Panc1 (cell line): ENCODE results near the gene CLEC20A. TPM values are rescaled to one million over a fixed set of nuclear protein-coding genes. Genes with fewer than 3 reads are reported as not detected.

Source experiments
- ATAC-seq: fragments of 200-7000 bp; cut with Tn5 transposase; 2 replicates; pipeline ENCODE4 v1.9.1; 2020; ENCODE audit warnings: mild to moderate bottlenecking, moderate library complexity
- BruUV-seq: library from RNA; stranded (reverse); fragments of 400-500 nt; replicated peaks from 2 replicates; lab custom pipeline; 2021; lab: Mats Ljungman, UMichigan
- CTCF ChIA-PET: fragments of 300-600 bp; sonication (Branson Sonifier 250); formaldehyde crosslinking; loops from one replicate; lab custom pipeline; 2022; ENCODE audit warnings: antibody characterized with exemption; lab: Charles Lee
- POLR2A ChIA-PET: fragments of 300-600 bp; sonication (Branson Sonifier 250); formaldehyde crosslinking; loops from one replicate; lab custom pipeline; 2022; ENCODE audit warnings: antibody characterized with exemption; lab: Charles Lee
- DNase-seq: peaks from one replicate; pipeline ENCODE4 v3.0.0-alpha.2; 2010; ENCODE audit warnings: low read depth, low spot score
- H3K27ac ChIP-seq: 2 replicates; pipeline ENCODE4 v1.5.1; 2011; ENCODE audit warnings: mild to moderate bottlenecking, low read length, inconsistent platforms
- H3K27me3 ChIP-seq: fragments of 200-500 bp; sonication (Bioruptor generic); 2 replicates; pipeline ENCODE4 v1.6.0; 2014; ENCODE audit warnings: low read length, inconsistent platforms; ENCODE audit not compliant: control insufficient read depth, insufficient read depth
- H3K36me3 ChIP-seq: fragments of 200-500 bp; sonication (Bioruptor generic); 2 replicates; pipeline ENCODE4 v1.5.1; 2014; ENCODE audit warnings: inconsistent platforms, mild to moderate bottlenecking, low read length, moderate library complexity; ENCODE audit not compliant: control insufficient read depth, insufficient read depth
- H3K4me1 ChIP-seq: 2 replicates; pipeline ENCODE4 v1.5.1; 2011; ENCODE audit warnings: inconsistent platforms, mild to moderate bottlenecking, low read length, moderate library complexity; ENCODE audit not compliant: control insufficient read depth, insufficient read depth
- H3K4me3 ChIP-seq, 2 experiments: 2 replicates each; pipeline ENCODE4 v1.5.1; 2011 to 2012; ENCODE audit warnings: low read depth in 2 of 2, low read length in 2 of 2, mild to moderate bottlenecking in 2 of 2, inconsistent platforms in 1 of 2, moderate library complexity in 1 of 2
- H3K9me3 ChIP-seq: fragments of 200-500 bp; sonication (Bioruptor generic); 2 replicates; pipeline ENCODE4 v1.5.1; 2014; ENCODE audit warnings: low read depth, mild to moderate bottlenecking, inconsistent platforms, low read length, moderate library complexity; ENCODE audit not compliant: control insufficient read depth, insufficient read depth
- POLR2AphosphoS5 ChIP-seq: IDR thresholded peaks from 2 replicates; pipeline ENCODE4 v1.6.1; 2012; ENCODE audit warnings: mild to moderate bottlenecking, low read depth, low read length, moderate library complexity
- SIN3A ChIP-seq: IDR thresholded peaks from 2 replicates; pipeline ENCODE4 v1.6.1; 2012; ENCODE audit warnings: low read depth, mild to moderate bottlenecking, low read length, moderate library complexity, borderline replicate concordance; ENCODE audit not compliant: insufficient read depth
- TCF7L2 ChIP-seq: IDR thresholded peaks from 2 replicates; pipeline ENCODE4 v1.6.1; 2011; ENCODE audit warnings: mild to moderate bottlenecking, low read depth, low read length, inconsistent platforms
- in situ Hi-C: cut with HindIII; loops from 2 replicates; pipeline ENCODE4 v1.10.0; 2016; ENCODE audit warnings: low sequenced_read_pairs, low pct_unique_long_range_greater_than_20kb
- intact Hi-C: fragments of 100-400 bp; cut with micrococcal nuclease; formaldehyde crosslinking; loops from one replicate; pipeline ENCODE4 v1.10.0; 2022; ENCODE audit not compliant: unreplicated experiment
- total RNA-seq: library from RNA; stranded (reverse); gene quantifications from one replicate; pipeline ENCODE4 v1.2.1, GENCODE V29; 2021; ENCODE audit not compliant: unreplicated experiment
- TF ChIP-seq, protein P1 (sequence below): fragments of 450-650 bp; IDR thresholded peaks from 2 replicates; pipeline ENCODE4 v1.5.1; 2017; ENCODE audit warnings: mild to moderate bottlenecking
- TF ChIP-seq, protein P2 (sequence below), 2 experiments: IDR thresholded peaks; 2 replicates each; pipeline ENCODE4 v1.6.1; 2011 to 2012; ENCODE audit warnings: low read depth in 2 of 2, control low read depth in 1 of 2, low read length in 1 of 2, mild to moderate bottlenecking in 1 of 2, moderate library complexity in 1 of 2; ENCODE audit not compliant: insufficient read depth in 1 of 2

Gene CLEC20A
- total RNA-seq, 1 experiment from 2014 or later = not detected

GRCh38 chr1:178532392-178532791, 35.6 kb upstream of the CLEC20A start:
- no TSS peak for BruUV-seq
- H3K4me1 ChIP-seq = peaks cover 14% of the 10 kb centered on the region
- intact Hi-C loops = loop anchor here (5.0 kb wide), 2 partner anchors 225 to 355 kb away; no protein-coding TSS in a partner anchor
- H3K9me3 ChIP-seq = no peaks in the 10 kb centered on the region
- ATAC-seq = peak; percentile 78
- in situ Hi-C loops = no loop called here
- DNase-seq = no peak
- no peaks in the 10 kb centered on the region for H3K27me3 ChIP-seq
- POLR2A ChIA-PET = no interaction called here
- H3K27ac ChIP-seq = no peak overlapping the region
- H3K36me3 ChIP-seq = no peaks in the 10 kb centered on the region
- CTCF ChIA-PET = interaction anchor here (0.7 kb wide), 1 partner anchor 1169 kb away, joined by 3 read pairs; no protein-coding TSS in a partner anchor
- no peak for TF ChIP-seq SIN3A
- TF ChIP-seq, protein P1, sequence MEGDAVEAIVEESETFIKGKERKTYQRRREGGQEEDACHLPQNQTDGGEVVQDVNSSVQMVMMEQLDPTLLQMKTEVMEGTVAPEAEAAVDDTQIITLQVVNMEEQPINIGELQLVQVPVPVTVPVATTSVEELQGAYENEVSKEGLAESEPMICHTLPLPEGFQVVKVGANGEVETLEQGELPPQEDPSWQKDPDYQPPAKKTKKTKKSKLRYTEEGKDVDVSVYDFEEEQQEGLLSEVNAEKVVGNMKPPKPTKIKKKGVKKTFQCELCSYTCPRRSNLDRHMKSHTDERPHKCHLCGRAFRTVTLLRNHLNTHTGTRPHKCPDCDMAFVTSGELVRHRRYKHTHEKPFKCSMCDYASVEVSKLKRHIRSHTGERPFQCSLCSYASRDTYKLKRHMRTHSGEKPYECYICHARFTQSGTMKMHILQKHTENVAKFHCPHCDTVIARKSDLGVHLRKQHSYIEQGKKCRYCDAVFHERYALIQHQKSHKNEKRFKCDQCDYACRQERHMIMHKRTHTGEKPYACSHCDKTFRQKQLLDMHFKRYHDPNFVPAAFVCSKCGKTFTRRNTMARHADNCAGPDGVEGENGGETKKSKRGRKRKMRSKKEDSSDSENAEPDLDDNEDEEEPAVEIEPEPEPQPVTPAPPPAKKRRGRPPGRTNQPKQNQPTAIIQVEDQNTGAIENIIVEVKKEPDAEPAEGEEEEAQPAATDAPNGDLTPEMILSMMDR = peak; percentile 96
- H3K4me3 ChIP-seq = no peak overlapping the region

DNA sequence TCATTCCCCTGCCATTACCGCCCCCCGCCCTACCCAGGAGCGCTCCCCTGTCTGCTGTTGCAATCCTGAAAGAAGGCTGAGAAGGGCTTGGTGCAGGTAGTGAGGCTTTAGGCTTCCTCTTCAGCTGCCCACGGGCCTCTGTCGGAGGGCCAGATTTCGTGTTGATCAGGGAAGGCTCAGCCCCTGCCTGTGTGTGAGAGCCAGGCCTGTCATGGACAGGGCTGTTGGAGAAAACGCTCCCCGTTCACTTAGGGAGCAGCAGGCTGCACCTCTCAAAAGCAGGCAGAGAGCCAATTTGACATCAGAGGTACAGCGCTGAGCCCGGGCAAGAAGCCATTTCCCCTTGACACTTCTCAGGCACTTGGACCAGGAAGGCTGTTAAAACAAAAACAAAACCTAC, 35.1 kb upstream of the CLEC20A start:
- intact Hi-C loops = loop anchor here (5.0 kb wide), 2 partner anchors 225 to 355 kb away; no protein-coding TSS in a partner anchor
- ChIA-PET CTCF (no interaction called here), POLR2A (no interaction called here)
- no peaks in the 10 kb centered on the region for H3K36me3 ChIP-seq
- no peak overlapping the region for H3K4me3 ChIP-seq
- H3K27ac ChIP-seq = no peak overlapping the region
- DNase-seq (no peak), ATAC-seq (0 out of 2 replicates have a peak, but pooled peaks have one; percentile 15)
- H3K27me3 ChIP-seq = no peaks in the 10 kb centered on the region
- H3K9me3 ChIP-seq = no peaks in the 10 kb centered on the region
- BruUV-seq = no TSS peak
- in situ Hi-C loops = no loop called here
- TF ChIP-seq, protein P2, sequence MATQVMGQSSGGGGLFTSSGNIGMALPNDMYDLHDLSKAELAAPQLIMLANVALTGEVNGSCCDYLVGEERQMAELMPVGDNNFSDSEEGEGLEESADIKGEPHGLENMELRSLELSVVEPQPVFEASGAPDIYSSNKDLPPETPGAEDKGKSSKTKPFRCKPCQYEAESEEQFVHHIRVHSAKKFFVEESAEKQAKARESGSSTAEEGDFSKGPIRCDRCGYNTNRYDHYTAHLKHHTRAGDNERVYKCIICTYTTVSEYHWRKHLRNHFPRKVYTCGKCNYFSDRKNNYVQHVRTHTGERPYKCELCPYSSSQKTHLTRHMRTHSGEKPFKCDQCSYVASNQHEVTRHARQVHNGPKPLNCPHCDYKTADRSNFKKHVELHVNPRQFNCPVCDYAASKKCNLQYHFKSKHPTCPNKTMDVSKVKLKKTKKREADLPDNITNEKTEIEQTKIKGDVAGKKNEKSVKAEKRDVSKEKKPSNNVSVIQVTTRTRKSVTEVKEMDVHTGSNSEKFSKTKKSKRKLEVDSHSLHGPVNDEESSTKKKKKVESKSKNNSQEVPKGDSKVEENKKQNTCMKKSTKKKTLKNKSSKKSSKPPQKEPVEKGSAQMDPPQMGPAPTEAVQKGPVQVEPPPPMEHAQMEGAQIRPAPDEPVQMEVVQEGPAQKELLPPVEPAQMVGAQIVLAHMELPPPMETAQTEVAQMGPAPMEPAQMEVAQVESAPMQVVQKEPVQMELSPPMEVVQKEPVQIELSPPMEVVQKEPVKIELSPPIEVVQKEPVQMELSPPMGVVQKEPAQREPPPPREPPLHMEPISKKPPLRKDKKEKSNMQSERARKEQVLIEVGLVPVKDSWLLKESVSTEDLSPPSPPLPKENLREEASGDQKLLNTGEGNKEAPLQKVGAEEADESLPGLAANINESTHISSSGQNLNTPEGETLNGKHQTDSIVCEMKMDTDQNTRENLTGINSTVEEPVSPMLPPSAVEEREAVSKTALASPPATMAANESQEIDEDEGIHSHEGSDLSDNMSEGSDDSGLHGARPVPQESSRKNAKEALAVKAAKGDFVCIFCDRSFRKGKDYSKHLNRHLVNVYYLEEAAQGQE (IDR thresholded peaks at IDR 0.05; ENCODE audit: insufficient read depth in 1 of 2, low read depth in 2 of 2, low read length in 1 of 2) = no peak
- TF ChIP-seq SIN3A = no peak
- TF ChIP-seq, protein P1 = no peak
- TF ChIP-seq POLR2AphosphoS5 = no peak
- no peak for TF ChIP-seq TCF7L2
- peaks cover 9% of the 10 kb centered on the region for H3K4me1 ChIP-seq
